ENCODE data around the gene SLN. TPM values are rescaled to one million over a fixed set of nuclear protein-coding genes. Genes with fewer than 3 reads are reported as not detected.

The SLN gene
- total RNA-seq, 1 experiment from 2014 or later: not detected

GRCh38 chr11:107678632-107678971 lies 33.3 kb downstream of the SLN start:
- no peaks in the 10 kb centered on the region for H3K27me3 ChIP-seq (ENCODE audit: insufficient read depth, low read length)
- Mint-ChIP-seq H3K36me3 (ENCODE audit: insufficient read depth in 1 of 3, low read depth in 3 of 3) (no peaks in the 10 kb centered on the region), H3K9me3 (no peaks in the 10 kb centered on the region; a peak in 1 of 5 replicates), H3K4me1 (no peaks in the 10 kb centered on the region), H3K27me3 (ENCODE audit: low read depth) (peaks cover 7% of the 10 kb centered on the region), H3K27ac (no peak overlapping the region), H3K4me3 (no peak overlapping the region)
- H4K8ac ChIP-seq (replicated peaks; ENCODE audit: insufficient read length, low read depth, low read length): no peak overlapping the region
- no peak overlapping the region for H3K56ac ChIP-seq (ENCODE audit: insufficient read length, low read depth, low read length)
- no peak overlapping the region for H4K91ac ChIP-seq (ENCODE audit: insufficient read length, low read depth, low read length)
- H2AFZ ChIP-seq (ENCODE audit: low read length): no peak overlapping the region
- H2BK15ac ChIP-seq (ENCODE audit: low read depth, low read length): no peak overlapping the region
- no peaks in the 10 kb centered on the region for H4K20me1 ChIP-seq (ENCODE audit: control insufficient read depth, insufficient read depth, insufficient read length)
- no peak overlapping the region for H2BK5ac ChIP-seq (ENCODE audit: insufficient read length, low read length)
- no peak overlapping the region for H3K4me2 ChIP-seq (ENCODE audit: insufficient read depth, insufficient read length, low read length)
- H3K23ac ChIP-seq (ENCODE audit: insufficient read length, low read depth, low read length): no peak overlapping the region
- no peak overlapping the region for H3K4ac ChIP-seq (ENCODE audit: low read depth, low read length)
- H3K79me2 ChIP-seq (ENCODE audit: insufficient read depth, low read length): no peaks in the 10 kb centered on the region
- H2AK5ac ChIP-seq (ENCODE audit: insufficient read length, low read length): no peak overlapping the region
- no peak for DNase-seq
- no peak overlapping the region for H2BK120ac ChIP-seq (ENCODE audit: low read depth, low read length, poor library complexity, severe bottlenecking)
- TF ChIP-seq CTCF (conservative IDR thresholded peaks at IDR 0.05): no peak
- H2BK20ac ChIP-seq (ENCODE audit: low read depth, low read length, poor library complexity, severe bottlenecking): no peak overlapping the region
- H3K27ac ChIP-seq (ENCODE audit: insufficient read length, low read depth, low read length): no peak overlapping the region
- H3K18ac ChIP-seq (ENCODE audit: insufficient read length, low read depth, low read length): no peak overlapping the region
- no peaks in the 10 kb centered on the region for H3K4me1 ChIP-seq (ENCODE audit: insufficient read depth, low read length)
- no peak overlapping the region for H4K5ac ChIP-seq (ENCODE audit: insufficient read length, low read depth, low read length)
- H3K14ac ChIP-seq (ENCODE audit: insufficient read depth, low read length): no peak overlapping the region
- H3K9me3 ChIP-seq (ENCODE audit: control insufficient read depth, low read depth, low read length): no peaks in the 10 kb centered on the region
- no peak overlapping the region for H3T11ph ChIP-seq (ENCODE audit: low read length)
- H3K9ac ChIP-seq (ENCODE audit: extremely low read depth, insufficient read length, low read length): no peak overlapping the region
- H3K23me2 ChIP-seq (ENCODE audit: insufficient read length, low read depth, low read length, poor library complexity, severe bottlenecking): no peaks in the 10 kb centered on the region
- no peaks in the 10 kb centered on the region for H3K79me1 ChIP-seq (ENCODE audit: insufficient read depth, low read depth, low read length, poor library complexity, severe bottlenecking)
- WGBS (ENCODE audit: extremely low coverage, insufficient read length, low lambda C conversion rate): no CpG with 5 or more reads among the region's 6 CpGs
- no peak overlapping the region for H2BK12ac ChIP-seq (ENCODE audit: insufficient read length, low read depth, low read length)
